Muscle of back (tissue), 11 donors: Measurements from ENCODE around the gene PELI2. TPM values are rescaled to one million over a fixed set of nuclear protein-coding genes. Genes with fewer than 3 reads are reported as not detected.

ENCODE experiments used
- DNase-seq, 3 donors: peaks; one replicate each; pipeline versions ENCODE4 v3.0.0 to v3.0.0-alpha.2; 2013
- polyA plus RNA-seq, 10 donors: library from polyadenylated mRNA; unstranded; fragments of 120-200 nt; gene quantifications; one replicate each; pipeline ENCODE4 v1.2.1, GENCODE V29; 2013; ENCODE audit not compliant: insufficient read length in 10 of 10

Gene PELI2
- polyA plus RNA-seq, 10 donors: 3.7 to 7.5 (median 4.6) TPM

DNA sequence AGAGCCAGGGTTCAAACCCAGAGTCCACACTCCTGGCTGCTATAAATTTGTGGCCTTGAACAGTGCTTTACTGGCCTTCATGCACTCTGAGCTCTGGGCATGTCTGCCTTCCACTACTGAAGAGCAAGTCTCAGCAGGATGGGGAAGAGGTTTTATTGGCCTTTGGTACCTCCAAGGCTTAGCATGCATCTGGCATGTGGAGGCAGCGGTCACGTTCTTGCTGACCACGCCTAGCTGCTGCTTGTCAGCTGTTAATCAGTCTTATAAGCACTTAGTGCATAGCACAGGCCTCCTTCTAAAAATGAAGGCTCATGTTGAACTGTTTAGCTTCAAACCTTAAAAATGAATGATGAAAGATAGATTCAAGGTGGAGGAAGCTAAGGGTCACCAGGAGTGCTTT lies 177.5 kb downstream of the PELI2 start:
- DNase-seq: no peak

DNA sequence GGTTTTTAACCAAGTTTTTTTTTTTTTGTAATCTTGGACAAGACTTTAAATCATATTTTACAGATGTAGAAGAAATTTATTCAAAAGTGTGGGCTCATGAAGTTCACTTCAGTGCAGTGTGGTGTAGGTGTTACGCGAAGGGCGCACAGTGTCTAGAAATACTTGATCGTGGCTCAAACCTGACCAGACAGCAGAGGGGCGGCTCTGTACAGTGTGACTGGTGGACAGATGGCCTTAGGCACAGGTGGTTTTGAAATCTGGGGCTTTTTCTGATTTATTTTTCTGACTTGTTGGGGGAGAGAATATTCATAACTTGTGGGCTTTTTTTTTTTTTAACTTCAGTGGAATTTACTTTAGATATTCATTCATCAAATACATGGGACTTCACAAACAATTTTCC lies 179.2 kb downstream of the PELI2 start:
- DNase-seq: no peak

DNA sequence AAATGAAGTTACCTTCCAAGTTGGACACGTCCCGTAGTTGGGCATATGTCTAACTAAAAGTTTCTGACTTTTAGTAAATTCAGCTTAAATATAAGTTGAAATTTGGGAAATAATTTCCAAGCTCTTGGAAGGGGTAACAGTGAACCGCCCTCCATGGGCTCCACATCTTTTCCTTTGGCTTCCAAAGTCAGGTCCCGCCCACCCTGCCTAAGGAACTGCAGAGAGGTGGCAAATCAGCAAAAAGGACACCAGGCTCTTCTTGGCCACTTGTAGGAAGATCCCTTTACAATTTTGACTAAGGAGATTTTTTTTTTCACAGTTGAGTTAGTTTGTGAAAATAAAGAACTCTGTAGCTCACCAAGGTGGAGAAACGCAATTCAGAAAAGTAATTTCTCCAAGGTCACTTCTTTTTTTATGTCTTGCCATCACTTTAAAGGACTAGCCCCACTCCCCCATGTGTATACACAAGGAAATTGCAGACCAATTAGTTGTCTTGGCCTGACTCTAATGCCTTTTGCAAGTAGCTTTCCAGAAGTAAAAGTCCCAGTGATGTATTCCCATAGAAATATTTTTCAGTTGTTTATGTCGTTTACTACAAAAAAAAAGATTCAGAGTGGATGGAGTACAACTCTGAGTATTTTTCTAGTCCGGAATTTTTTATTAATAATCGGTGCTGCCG lies 181.2 kb downstream of the PELI2 start:
- no peak for DNase-seq

DNA sequence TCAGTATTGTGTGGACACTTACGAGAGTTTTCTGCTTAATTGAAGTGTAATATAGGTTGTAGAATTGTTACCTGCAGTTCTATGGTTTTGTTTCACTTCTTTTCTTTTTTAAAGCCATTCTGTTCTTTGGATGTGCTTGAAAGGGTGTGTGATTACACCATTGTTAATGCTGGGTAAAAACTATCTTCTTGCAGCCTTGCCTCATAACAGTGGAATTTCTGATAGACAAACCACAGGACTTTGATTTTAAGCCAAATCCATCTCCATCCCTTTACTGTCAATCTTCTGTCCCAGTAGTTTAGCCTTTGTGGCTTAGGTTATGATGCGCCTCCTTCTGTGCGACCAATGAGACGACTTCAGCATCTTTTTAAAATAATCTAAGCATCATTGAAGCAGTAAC lies 182.3 kb downstream of the PELI2 start:
- peak in 1 of 3 donors; percentile 67 for DNase-seq

DNA sequence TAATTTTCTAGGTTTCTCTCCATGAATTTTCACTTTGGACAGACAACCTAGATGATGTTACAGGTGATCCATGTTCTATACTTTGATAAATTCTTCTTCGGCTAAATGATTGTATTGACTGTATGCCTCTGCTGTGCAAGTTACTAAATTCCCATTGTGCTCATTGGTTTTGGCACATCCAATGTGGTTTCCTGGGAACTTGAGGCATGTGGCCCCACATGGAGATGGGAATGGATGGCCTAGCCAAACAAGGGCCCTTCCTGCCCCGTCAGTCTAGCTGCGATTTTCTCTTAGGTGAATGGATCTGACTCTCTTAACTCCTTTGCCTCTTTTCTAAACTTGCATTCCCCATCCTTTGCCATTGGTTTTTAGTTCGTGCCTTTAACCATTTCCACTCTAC lies 186.2 kb downstream of the PELI2 start:
- no peak for DNase-seq

DNA sequence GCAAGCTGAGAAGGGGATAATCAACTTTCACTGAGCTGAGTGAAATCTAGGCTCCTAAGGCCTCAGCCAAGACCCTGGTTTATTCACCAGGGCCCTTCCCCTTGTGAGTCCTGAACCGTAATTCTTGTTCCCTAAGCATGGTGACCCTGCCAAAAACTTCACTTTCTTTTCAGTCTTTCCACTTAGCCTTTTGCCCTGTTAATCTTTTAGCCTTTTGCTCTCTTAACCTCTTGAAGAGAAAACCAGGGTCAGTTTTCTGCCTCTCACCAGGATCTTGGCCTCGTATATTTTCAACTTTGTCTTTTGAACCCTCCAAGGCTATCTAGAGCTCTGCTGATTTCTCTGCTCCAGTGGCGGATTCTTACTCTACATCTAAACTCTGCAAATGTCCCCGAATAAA lies 191.0 kb downstream of the PELI2 start:
- no peak for DNase-seq

DNA sequence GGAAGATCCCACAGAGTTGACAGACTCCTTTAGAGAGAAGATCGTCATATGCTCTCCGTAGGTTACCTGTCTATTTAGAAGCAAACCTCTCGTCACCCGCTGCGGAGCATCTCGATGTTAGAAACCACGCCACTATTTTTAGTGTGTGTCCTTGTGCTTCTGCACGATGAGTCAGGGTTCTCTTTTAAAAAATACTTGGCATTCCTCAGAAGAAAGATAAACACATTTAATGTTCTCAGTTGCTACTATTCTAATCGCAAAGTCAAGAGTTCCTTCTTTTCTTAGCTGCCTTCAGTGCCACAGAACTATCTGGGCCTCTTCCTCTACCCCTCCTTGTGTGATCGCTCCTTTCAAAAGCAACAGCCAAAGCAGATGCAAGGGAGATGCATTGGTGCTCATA lies 192.4 kb downstream of the PELI2 start:
- DNase-seq: peak in 1 of 3 donors; percentile 20

DNA sequence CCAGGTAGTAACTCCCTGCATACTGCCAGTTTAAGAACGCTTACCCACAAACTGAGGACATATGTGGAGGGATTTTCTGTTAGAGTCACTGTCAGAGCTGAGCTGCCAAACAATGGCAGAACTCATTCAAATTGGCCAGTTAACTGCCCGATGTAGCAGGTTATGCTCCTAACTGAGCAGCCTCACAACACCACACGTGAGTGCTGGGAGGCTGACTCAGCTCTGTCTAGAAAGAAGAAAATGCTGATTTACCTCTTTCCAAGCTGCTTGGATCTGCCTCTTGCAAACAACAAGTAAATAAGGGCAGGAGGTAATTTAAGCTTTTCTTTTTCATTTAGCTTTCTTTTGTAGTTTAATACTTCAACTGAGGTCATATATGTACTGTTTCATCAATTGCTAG lies 195.6 kb downstream of the PELI2 start:
- no peak for DNase-seq

DNA sequence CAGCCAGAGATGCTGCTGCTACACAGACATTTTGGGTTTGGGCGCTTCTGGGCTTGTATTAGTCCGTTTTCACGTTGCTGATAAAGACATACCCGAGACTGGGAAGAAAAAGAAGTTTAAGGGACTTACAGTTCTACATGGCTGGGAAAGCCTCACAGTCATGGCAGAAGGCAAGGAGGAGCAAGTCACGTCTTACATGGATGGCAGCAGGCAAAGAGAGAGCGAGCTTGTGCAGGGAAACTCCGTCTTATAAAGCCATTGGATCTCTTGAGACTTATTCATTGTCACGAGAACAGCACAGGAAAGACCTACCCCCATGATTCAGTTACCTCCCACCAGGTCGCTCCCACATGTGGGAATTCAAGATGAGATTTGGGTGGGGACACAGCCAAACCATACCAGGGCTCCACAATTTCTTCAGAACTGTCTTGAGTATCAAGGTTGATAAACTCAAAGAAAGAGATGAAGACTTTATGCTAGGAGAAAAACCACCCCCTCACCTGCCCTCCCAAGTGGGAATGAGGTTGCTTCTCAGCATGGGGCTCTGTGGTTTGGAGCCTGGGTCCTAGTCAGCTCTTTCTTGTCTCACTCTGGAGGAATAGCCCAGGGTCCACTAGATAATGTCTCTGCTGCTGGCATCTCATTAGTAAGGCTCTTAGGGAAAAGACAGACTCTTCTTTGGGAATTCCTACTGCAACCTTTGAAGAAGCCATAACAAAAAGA lies 200.3 kb downstream of the PELI2 start:
- DNase-seq: no peak

DNA sequence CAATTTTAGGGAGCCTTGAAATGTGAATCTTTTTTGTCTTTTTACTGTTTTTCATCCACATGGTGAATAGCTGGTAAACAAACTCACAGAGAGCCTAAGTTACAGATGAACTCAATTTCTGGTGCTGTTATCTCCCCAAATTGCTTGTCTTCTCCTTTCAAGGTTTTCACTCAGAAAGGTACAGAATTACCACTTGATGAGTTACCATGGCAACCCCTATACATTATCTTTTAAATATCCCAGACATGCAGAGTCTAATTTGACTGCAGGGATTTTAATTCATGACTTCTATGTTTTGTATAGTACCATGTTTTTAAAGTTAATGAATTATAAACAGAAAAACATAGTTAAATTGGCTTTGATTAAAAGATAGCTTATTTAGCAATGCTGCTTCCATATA lies 203.7 kb downstream of the PELI2 start:
- DNase-seq: no peak

DNA sequence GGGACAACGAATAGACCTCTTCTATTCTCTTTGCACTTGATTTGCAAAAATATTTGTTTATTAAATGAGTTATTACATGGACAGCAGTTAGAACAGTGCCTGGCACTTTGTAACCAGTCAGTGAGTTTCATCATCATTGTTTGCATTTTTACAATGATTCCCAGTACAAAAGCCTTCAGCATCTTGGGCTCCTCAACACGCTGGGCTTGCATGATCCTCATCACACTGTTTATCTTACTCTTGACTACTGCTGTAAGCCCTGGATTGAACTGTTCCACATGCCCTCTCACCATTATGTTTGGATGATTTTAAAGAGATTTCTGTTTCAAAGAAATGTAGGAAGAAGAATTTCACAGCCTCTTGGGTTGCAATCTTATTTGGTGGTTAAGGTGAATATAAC lies 204.3 kb downstream of the PELI2 start:
- DNase-seq: no peak

DNA sequence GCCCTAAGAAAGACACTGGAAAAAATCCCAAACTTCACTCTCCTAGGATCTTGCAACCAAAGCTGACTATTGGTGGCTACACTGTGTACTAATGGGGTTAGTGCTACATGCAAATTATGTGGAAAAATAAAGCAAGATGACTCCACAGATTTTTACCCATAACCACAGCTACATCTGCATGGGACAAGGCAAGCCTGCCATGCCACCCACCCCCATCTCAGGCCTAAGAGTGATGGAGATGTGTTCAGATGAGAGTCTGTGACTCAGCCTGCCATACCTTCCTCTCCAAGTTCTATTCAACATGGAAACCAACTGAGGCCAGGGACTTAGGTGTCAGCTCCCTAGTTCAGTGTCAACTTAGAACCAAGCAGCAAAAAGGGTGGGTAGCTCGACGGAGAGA lies 206.2 kb downstream of the PELI2 start:
- DNase-seq: peak in 1 of 3 donors; percentile 52

DNA sequence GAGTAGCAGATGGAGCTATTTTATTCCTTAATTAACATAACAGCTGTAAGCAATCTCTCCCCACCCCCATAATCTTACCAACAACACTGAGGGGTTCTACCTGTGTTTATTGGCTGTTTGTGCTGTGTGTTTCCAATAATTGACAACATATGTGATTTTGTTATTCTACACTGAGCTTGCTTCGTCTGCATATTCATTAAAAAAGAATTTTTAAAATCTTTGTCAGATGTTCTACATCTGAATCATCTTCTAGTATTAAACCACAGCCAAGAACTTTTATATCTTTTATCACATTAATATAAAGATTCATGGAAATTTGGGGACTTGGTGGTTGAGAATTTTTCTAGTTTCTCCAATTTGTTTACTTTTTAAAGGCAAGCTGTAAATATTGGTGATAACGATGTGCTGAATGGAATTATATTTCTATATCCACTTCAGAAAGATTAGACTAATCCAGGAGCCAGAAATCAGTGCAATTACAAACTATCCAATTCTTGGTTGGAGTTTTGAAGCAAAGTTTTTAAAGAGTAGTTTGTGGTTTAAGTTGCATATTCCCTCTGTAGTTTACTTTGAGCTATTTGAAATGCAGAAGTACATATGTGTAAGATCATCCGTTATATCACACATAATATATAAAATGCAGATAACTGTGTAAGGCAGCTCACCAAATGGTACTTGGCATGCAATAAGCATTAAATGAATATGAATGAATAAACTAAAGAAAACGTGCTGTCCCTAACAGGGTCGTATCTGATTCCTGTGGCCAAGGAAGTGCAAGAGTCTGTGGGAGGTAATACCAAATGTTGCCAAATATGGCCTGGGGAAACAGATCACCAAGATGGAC lies 206.9 kb downstream of the PELI2 start:
- DNase-seq: peak in 1 of 3 donors; percentile 52

DNA sequence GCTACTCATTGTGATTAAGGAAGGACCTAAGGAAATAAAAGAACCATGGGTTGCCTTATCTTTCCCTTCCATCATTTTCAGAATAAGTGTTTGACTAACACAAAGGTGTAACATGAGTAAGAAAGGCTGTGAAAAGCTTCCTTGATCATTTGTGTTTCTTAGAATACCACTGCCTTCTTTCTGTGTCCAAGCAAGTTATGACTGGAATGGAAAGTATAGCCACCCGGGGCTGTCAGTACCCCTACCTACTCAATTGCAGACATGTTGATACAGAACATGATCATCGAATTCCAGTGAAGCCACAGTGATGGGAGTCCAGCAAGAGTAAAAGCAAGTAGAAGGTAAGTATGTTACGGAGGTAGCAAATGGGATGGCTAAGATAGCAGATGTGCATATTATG lies 209.8 kb downstream of the PELI2 start:
- DNase-seq: no peak

DNA sequence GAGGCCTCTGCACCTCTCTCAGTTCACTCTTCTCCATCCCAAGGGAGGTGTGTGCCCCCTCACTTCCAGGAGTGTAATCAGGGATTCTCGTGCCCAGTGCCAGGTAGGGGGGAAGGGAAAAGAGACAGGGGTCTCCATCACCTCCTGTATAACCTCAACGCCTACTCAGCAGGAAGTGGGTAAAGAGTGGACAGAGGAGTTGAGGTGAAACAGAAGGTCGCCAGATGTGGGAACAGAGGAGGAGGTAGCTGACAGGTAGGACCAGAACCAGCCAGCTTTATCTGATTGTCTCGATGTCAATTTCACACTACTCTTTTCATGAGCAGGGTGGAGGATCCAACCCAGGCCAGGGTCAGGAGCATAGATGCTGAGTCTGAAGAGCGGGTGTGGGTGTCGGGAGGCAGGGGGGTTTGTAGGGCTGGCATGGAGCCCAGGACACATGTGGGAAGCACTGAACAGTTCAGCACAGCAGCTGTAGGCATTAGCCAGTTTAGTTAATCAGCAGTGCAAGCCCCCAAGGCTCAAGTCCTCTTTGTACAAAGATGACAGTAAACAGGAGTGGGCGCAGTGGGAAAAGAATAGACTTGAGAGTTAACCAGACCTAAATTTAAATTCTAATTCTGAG lies 213.5 kb downstream of the PELI2 start:
- peak in 1 of 3 donors; percentile 28 for DNase-seq

DNA sequence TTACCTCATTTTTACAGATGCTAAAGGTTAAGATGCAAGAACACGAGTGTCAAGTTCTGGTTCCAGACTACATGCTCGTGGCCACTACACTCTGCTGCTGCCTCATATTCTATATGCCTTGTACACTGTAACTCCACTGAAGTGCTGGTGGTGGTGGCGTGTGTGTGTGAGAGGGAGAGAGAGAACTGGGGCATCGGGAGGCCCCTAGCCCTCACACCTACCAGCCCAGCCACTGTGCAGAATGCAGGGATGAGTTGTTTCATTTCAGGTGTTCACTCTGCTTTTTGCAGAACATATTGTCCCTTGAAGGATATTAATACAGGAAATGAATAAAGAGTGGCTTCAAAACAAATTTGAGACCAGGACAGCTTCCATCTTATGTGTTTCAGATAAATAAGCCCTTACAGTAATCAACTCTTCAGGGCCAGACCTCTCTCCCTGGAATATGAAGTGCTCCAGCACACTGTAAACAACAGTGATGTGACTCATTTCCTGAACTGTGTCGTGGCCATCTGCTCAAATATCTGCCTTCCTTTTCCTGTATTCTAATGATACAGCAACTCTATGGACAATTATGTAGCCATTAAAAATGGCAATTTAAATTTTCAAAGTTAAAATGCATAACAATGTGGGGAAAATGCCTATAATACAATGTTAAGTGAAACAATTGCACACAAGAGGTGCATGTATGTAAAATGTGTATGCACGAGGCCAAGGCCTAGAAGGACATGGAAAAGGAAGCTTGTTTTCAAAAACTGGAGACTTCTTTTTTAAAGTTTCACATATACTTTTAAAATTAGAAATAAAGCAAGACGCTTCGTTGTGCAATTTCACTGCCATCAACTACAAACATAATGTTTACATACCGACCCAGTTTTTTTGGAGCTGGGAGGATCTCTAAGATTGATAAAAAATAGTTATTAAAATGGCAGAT lies 215.4 kb downstream of the PELI2 start:
- peak in 2 of 3 donors; percentile 38 to 45 for DNase-seq

DNA sequence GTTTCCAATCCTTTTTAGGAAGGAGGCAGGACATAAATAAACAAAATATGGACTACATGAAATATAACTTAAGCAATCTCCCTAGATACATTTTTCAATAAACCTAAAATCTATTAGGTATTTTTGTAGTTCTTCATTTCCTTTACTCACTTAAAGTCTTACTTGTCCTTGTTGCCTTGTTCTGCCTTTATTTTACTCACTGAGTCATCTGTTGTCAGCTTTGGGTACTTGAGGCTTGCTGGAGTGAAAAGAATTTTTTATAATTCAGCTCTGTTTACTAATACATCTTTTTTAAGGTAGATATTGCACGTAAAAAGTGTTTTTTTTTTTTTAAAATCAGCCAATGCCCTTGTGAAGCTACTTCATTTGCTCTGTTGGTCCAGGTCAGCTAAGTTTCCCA lies 216.2 kb downstream of the PELI2 start:
- no peak for DNase-seq

DNA sequence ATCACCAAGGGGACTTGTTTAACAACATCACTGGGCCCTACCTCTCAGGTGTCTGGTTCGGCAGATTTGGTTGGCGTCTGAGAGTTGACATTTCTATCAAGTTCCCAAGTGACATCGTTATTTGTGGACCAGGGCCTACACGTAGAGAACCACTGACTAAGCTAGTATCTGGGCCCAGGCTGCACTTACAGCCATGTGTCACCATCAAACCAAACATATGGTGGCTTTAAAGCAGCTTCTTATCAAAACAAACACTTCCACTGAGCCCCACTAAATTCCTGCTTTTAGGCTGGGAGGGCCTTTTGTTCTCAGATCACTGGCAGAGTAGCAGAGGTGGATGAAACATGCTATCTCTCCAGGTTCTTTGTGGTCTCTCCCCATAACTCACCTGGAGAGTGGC lies 220.5 kb downstream of the PELI2 start:
- no peak for DNase-seq

DNA sequence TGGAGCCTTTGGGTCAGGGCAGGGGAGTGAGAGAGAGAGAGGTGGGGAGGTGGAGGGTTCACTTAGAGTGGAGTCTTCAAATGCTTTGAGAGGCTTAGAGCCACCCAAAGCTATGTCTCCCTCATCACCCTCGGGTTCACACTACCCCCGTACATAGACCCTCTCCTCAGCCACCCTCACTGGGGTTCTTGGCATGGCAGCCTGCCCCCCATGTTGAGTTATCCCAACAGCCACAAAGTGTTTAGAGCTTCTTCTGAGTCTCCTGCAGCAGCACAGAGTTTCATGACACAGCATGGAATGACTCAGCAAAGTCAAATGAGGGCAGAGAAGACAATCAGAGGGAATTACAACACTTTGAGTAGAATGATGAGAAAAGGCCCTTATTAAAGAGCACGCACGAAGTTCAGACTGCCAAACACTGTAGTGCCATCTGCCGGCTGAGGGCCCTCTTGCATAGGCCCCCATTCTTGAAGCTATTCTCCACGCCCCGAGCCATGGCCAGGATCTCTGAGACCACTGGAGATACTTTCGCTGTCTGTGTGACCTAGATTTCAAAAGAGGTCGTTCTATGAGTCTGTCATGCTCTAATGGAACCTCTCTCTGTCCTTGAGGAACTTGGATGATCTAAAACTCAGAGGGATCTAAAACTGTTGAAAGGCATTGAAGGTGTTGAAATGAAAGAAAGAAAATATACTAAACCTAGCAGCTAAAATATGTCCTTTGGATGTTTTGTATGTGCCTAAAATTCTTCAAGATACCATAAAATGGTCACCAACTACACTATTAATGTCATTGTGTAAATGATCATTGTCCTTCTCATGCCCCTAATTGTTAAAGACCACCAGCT lies 221.9 kb downstream of the PELI2 start:
- DNase-seq: peak; percentile 46 to 88 (median 72)

DNA sequence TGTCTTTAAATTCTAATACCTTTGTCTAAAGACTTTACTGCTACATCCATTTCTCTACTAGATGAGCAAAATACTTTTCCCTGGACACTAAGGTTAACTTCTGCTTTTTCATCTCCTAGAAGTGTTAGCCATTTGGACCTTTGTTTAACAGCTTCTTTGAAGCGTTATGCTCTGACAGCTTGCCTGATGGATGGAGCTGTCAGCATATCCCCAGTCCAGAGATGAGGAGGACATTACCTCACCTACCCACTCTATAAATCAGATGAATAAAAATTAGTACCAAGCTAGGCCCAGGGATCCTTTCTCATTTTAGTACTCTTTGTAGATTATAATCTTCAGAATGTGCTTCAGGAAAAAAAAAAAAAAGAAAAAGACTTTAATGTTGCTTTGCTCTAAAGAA lies 222.7 kb downstream of the PELI2 start:
- DNase-seq: no peak
